Lower leg skin (tissue), 4 donors: ENCODE measurements around the gene UNC5A. TPM values are rescaled to one million over a fixed set of nuclear protein-coding genes. Genes with fewer than 3 reads are reported as not detected.

Source experiments
- DNase-seq, 2 donors: peaks; one replicate each; pipeline ENCODE4 v3.0.0-alpha.2; 2019; ENCODE audit warnings: low spot score in 2 of 2
- H3K4me3 ChIP-seq: fragments of 200-600 bp; sonication (generic); 2 replicates; pipeline ENCODE4 v1.5.1; 2017; ENCODE audit warnings: mild to moderate bottlenecking, low read depth; ENCODE audit not compliant: poor library complexity, severe bottlenecking
- CTCF ChIP-seq, 3 donors: fragments of 450-650 bp; IDR thresholded peaks; one replicate each; pipeline ENCODE4 v1.5.1; 2016; ENCODE audit warnings: antibody characterized with exemption in 3 of 3, mild to moderate bottlenecking in 3 of 3, moderate library complexity in 2 of 3
- POLR2A ChIP-seq, 2 donors: fragments of 450-650 bp; IDR thresholded peaks; one replicate each; pipeline ENCODE4 v1.6.1; 2016 to 2017; ENCODE audit warnings: antibody characterized with exemption in 2 of 2, mild to moderate bottlenecking in 1 of 2, moderate library complexity in 1 of 2
- WGBS, 2 donors: methylation state at CpG; one replicate each; pipeline ENCODE4 v1.1.5; 2018; 5-methylcytosine and 5-hydroxymethylcytosine counted together
- intact Hi-C: fragments of 100-400 bp; cut with DNase I; formaldehyde crosslinking; loops from one replicate; pipeline ENCODE4 v1.15.0; 2023; ENCODE audit warnings: low total_unique reads
- total RNA-seq, 4 donors: library from RNA; depleted of rRNA; stranded (reverse); fragments of >200 nt; gene quantifications; one replicate each; pipeline ENCODE4 v1.1.0, GENCODE V29; 2016

UNC5A gene
- total RNA-seq, 4 donors from 2014 or later, result 0.13 to 0.25 (median 0.23) TPM; not detected in 1

- intact Hi-C loops, result no loop called here
- WGBS, 2 donors, result 24 to 38% methylated on average over 15 of the region's 16 CpGs
- DNase-seq, result no peak
- no peak for TF ChIP-seq CTCF (IDR thresholded peaks at IDR 0.05)
- no peak for TF ChIP-seq POLR2A (IDR thresholded peaks at IDR 0.05)
- H3K4me3 ChIP-seq, result no peak overlapping the region
Measured at GRCh38 chr5:176873541-176874172, 63.3 kb downstream of the UNC5A start.

DNA sequence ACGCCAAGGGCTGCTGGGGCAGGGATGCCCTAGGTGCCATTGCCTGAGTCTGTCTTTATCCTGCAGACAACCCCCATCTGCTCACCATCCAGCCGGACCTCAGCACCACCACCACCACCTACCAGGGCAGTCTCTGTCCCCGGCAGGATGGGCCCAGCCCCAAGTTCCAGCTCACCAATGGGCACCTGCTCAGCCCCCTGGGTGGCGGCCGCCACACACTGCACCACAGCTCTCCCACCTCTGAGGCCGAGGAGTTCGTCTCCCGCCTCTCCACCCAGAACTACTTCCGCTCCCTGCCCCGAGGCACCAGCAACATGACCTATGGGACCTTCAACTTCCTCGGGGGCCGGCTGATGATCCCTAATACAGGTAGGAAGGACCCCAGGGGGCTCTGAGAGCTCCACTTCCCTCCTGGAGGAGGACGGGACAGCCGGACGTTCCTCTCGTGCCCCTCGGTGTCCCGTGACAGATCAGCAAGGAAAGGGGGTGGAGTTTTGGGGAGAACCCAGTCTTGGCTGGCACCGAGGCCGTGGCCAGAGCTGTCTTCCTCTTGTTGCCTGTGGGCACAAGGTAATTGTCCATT is 63.9 kb downstream of the UNC5A start:
- WGBS, 2 donors, result 64 to 73% methylated on average over 20 of the region's 20 CpGs
- no peak overlapping the region for H3K4me3 ChIP-seq
- intact Hi-C loops, result no loop called here
- DNase-seq, result no peak
- TF ChIP-seq POLR2A (IDR thresholded peaks at IDR 0.05) (no peak), CTCF (IDR thresholded peaks at IDR 0.05) (no peak)

DNA sequence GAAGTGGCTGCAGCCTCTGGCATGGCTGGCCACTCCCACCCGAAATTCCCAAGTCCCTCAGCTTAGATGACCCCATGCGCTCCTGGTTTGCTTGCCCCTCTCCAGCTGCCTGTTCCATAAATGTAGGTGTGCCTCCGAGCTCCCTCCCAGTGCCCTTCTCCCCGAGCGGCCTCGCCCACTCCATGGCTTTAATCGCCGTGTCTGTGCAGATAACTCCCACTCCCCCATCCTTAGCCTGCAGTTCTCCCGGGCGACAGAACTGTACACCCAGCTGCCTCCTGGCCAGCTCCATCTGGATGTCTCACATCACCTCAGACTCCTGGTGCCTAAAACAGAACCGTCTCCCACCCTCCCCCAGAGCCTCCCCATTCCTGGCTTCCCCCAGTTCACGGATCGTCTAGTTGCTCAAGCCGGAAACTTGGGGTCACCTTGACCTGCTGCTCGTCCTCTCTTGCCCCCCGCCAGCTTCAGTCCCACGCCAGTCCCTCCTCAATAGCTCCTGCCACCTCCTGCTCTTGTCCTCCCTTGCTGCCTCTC is 64.7 kb downstream of the UNC5A start:
- TF ChIP-seq CTCF (IDR thresholded peaks at IDR 0.05) (no peak), POLR2A (IDR thresholded peaks at IDR 0.05) (no peak)
- DNase-seq, result no peak
- intact Hi-C loops, result no loop called here
- H3K4me3 ChIP-seq, result no peak overlapping the region
- 57 to 61% methylated on average over 17 of the region's 17 CpGs for WGBS, 2 donors

- intact Hi-C loops, result no loop called here
- no peak for DNase-seq
- no peak overlapping the region for H3K4me3 ChIP-seq
- 52 to 57% methylated on average over 27 of the region's 27 CpGs for WGBS, 2 donors
- TF ChIP-seq CTCF (IDR thresholded peaks at IDR 0.05), result no peak
- no peak for TF ChIP-seq POLR2A (IDR thresholded peaks at IDR 0.05)
Measured at GRCh38 chr5:176875783-176876505, 65.6 kb downstream of the UNC5A start.

- no peak overlapping the region for H3K4me3 ChIP-seq
- TF ChIP-seq POLR2A (IDR thresholded peaks at IDR 0.05), result no peak
- no peak for TF ChIP-seq CTCF (IDR thresholded peaks at IDR 0.05)
- intact Hi-C loops, result no loop called here
- WGBS, 2 donors, result 50 to 56% methylated on average over 15 to 21 of the region's 24 CpGs
- no peak for DNase-seq
Measured at GRCh38 chr5:176876506-176877431, 66.4 kb downstream of the UNC5A start.
